Neural cell (in vitro differentiated cells): ENCODE measurements around the gene C1orf210. TPM values are rescaled to one million over a fixed set of nuclear protein-coding genes. Genes with fewer than 3 reads are reported as not detected.

Experiments used
- H2AFZ ChIP-seq: fragments of 200-600, 300-800 bp; sonication (generic), shearing (Covaris generic); 2 replicates; pipeline ENCODE4 v1.6.0; 2014; ENCODE audit warnings: low read depth, mild to moderate bottlenecking, antibody characterized with exemption, low read length, moderate library complexity
- H3F3A ChIP-seq: fragments of 200-600 bp; shearing (Covaris generic); 2 replicates; pipeline ENCODE4 v1.6.1; 2016; ENCODE audit warnings: mild to moderate bottlenecking, moderate library complexity, mixed read lengths, antibody characterized with exemption, low read length; ENCODE audit not compliant: insufficient read depth, poor library complexity, severe bottlenecking
- H3K27ac ChIP-seq: fragments of 200-600, 300-800 bp; sonication (generic), shearing (Covaris generic); 2 replicates; pipeline ENCODE4 v1.5.1; 2014; ENCODE audit warnings: mild to moderate bottlenecking, low read length, moderate library complexity
- H3K27me3 ChIP-seq: fragments of 300-800, 200-600 bp; sonication (generic), shearing (Covaris generic); 2 replicates; pipeline ENCODE4 v1.6.0; 2014; ENCODE audit warnings: mild to moderate bottlenecking, low read depth, low read length, moderate library complexity; ENCODE audit not compliant: insufficient read depth
- H3K36me3 ChIP-seq: fragments of 300-800, 200-600 bp; sonication (generic), shearing (Covaris generic); 2 replicates; pipeline ENCODE4 v1.5.1; 2014; ENCODE audit warnings: mild to moderate bottlenecking, antibody characterized with exemption, low read length, moderate library complexity; ENCODE audit not compliant: insufficient read depth
- H3K4me2 ChIP-seq: fragments of 300-800, 200-600 bp; sonication (generic), shearing (Covaris generic); 2 replicates; pipeline ENCODE4 v1.6.0; 2014; ENCODE audit warnings: mild to moderate bottlenecking, low read length
- H3K4me3 ChIP-seq: fragments of 300-800, 200-600 bp; sonication (generic), shearing (Covaris generic); 2 replicates; pipeline ENCODE4 v1.5.1; 2014; ENCODE audit warnings: mild to moderate bottlenecking, low read length, moderate library complexity
- H3K79me2 ChIP-seq: fragments of 200-600 bp; shearing (Covaris generic); replicated peaks from 2 replicates; pipeline ENCODE4 v1.6.0; 2014; ENCODE audit warnings: mild to moderate bottlenecking, low read length, moderate library complexity; ENCODE audit not compliant: insufficient read depth
- H3K9ac ChIP-seq: fragments of 300-800, 200-600 bp; sonication (generic), shearing (Covaris generic); 2 replicates; pipeline ENCODE4 v1.6.1; 2016; ENCODE audit warnings: mild to moderate bottlenecking, low read length, mixed read lengths
- H3K9me2 ChIP-seq: fragments of 200-600 bp; shearing (Covaris generic); 2 replicates; pipeline ENCODE4 v1.6.1; 2016; ENCODE audit warnings: mild to moderate bottlenecking, low read length, mixed read lengths; ENCODE audit not compliant: insufficient read depth
- H3K9me3 ChIP-seq: fragments of 200-600, 300-800 bp; sonication (generic), shearing (Covaris generic); 2 replicates; pipeline ENCODE4 v1.6.1; 2016; ENCODE audit warnings: mild to moderate bottlenecking, mixed run types, low read length, moderate library complexity, mixed read lengths
- H4K20me1 ChIP-seq: fragments of 200-600 bp; shearing (Covaris generic); 2 replicates; pipeline ENCODE4 v1.6.1; 2016; ENCODE audit warnings: mild to moderate bottlenecking, mixed run types; ENCODE audit not compliant: insufficient read depth
- EP300 ChIP-seq: fragments of 450-650 bp; conservative IDR thresholded peaks from 2 replicates; pipeline ENCODE4 v1.6.1; 2014; ENCODE audit warnings: antibody characterized with exemption, mild to moderate bottlenecking, moderate library complexity; ENCODE audit not compliant: poor library complexity, severe bottlenecking
- EZH2 ChIP-seq: fragments of 200-600, 300-800 bp; shearing (Covaris generic), sonication (generic); IDR thresholded peaks from 2 replicates; pipeline ENCODE4 v1.6.1; 2014; ENCODE audit warnings: antibody characterized with exemption, low read length, borderline replicate concordance, mild to moderate bottlenecking; ENCODE audit not compliant: insufficient read depth, poor library complexity, severe bottlenecking
- MXI1 ChIP-seq: fragments of 450-650 bp; conservative IDR thresholded peaks from 2 replicates; pipeline ENCODE4 v1.6.1; 2014; ENCODE audit warnings: antibody characterized with exemption, mild to moderate bottlenecking; ENCODE audit not compliant: poor library complexity, severe bottlenecking
- POLR2AphosphoS5 ChIP-seq: IDR thresholded peaks from 2 replicates; pipeline ENCODE4 v1.6.1; 2012
- RAD21 ChIP-seq: fragments of 450-650 bp; conservative IDR thresholded peaks from 2 replicates; pipeline ENCODE4 v1.6.1; 2014; ENCODE audit warnings: antibody characterized with exemption, mild to moderate bottlenecking, moderate library complexity
- SMC3 ChIP-seq: fragments of 450-650 bp; conservative IDR thresholded peaks from 2 replicates; pipeline ENCODE4 v1.6.1; 2014; ENCODE audit warnings: antibody characterized with exemption, mild to moderate bottlenecking, moderate library complexity; ENCODE audit not compliant: poor library complexity
- TAF1 ChIP-seq: IDR thresholded peaks from 2 replicates; pipeline ENCODE4 v1.6.1; 2012; ENCODE audit warnings: low read depth
- polyA plus RNA-seq: library from polyadenylated mRNA; depleted of rRNA; stranded (reverse); fragments of >200 nt; gene quantifications from 2 replicates; pipeline ENCODE4 v1.2.3, GENCODE V29; 2014
- TF ChIP-seq, protein P1 (sequence below): fragments of 450-650 bp; IDR thresholded peaks from 2 replicates; pipeline ENCODE4 v1.5.1; 2014; ENCODE audit warnings: antibody characterized with exemption, mild to moderate bottlenecking, moderate library complexity; ENCODE audit not compliant: poor library complexity, severe bottlenecking
- TF ChIP-seq, protein P2 (sequence below): IDR thresholded peaks from 2 replicates; pipeline ENCODE4 v1.6.1; 2012; ENCODE audit warnings: borderline replicate concordance

Gene C1orf210
- polyA plus RNA-seq, 1 donor from 2014 or later: not detected

DNA sequence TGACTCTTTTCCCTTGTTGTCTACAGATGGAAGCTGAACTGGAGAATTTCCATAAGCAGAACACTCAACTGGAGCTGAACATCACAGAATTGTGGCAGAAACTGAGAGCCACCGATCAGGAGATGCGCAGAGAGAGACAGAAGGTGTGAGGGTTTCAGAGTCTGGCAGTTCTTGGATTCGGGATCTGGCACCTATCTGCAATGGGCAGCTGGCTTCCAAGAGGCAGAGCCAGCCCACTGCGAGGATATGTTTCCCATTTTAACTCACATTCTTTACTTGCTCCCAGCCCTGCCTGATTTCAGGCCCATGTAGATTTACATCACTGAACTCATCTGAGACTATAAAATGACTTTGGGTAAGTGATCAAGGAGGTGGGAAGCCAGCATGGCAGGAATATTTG lies 52.9 kb downstream of the C1orf210 start:
- Histone ChIP-seq H3K9ac (no peak overlapping the region), H3K36me3 (no peaks in the 10 kb centered on the region), H3K4me2 (no peak overlapping the region), H3K27ac (no peak overlapping the region), H3K79me2 (no peaks in the 10 kb centered on the region), H4K20me1 (no peaks in the 10 kb centered on the region), H3K4me3 (no peak overlapping the region), H2AFZ (no peak overlapping the region), H3K9me2 (no peaks in the 10 kb centered on the region), H3K9me3 (no peaks in the 10 kb centered on the region), H3F3A (no peaks in the 10 kb centered on the region), H3K27me3 (no peaks in the 10 kb centered on the region)
- TF ChIP-seq EZH2: no peak
- TF ChIP-seq, protein P1, sequence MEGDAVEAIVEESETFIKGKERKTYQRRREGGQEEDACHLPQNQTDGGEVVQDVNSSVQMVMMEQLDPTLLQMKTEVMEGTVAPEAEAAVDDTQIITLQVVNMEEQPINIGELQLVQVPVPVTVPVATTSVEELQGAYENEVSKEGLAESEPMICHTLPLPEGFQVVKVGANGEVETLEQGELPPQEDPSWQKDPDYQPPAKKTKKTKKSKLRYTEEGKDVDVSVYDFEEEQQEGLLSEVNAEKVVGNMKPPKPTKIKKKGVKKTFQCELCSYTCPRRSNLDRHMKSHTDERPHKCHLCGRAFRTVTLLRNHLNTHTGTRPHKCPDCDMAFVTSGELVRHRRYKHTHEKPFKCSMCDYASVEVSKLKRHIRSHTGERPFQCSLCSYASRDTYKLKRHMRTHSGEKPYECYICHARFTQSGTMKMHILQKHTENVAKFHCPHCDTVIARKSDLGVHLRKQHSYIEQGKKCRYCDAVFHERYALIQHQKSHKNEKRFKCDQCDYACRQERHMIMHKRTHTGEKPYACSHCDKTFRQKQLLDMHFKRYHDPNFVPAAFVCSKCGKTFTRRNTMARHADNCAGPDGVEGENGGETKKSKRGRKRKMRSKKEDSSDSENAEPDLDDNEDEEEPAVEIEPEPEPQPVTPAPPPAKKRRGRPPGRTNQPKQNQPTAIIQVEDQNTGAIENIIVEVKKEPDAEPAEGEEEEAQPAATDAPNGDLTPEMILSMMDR: no peak
- no peak for TF ChIP-seq TAF1
- no peak for TF ChIP-seq SMC3
- TF ChIP-seq RAD21: no peak
- TF ChIP-seq EP300: no peak
- no peak for TF ChIP-seq MXI1
- no peak for TF ChIP-seq POLR2AphosphoS5

DNA sequence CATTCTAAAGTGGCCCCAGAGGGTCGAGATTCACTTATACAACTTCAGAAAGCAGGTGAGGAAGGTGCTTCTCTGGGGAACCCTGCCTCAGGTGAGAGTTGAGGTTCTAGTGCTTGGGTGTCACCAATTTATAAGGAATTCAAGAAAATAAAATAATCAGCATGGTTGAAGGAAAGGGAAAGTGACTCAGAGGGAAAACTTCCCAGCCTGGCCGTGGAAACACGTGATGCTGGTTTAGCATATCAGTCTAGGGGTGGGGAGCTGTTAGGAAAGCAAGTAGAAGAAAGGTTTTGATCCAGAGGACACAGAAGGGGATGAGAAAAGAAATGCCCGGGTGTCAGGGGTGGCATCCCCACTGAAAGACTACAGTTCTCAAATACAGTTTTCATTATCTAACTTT lies 53.3 kb downstream of the C1orf210 start:
- H3F3A ChIP-seq: no peaks in the 10 kb centered on the region
- no peaks in the 10 kb centered on the region for H3K27me3 ChIP-seq
- TF ChIP-seq SMC3 (no peak), EZH2 (no peak), TAF1 (no peak), POLR2AphosphoS5 (no peak), RAD21 (no peak), EP300 (no peak), MXI1 (no peak)
- TF ChIP-seq, protein P2, sequence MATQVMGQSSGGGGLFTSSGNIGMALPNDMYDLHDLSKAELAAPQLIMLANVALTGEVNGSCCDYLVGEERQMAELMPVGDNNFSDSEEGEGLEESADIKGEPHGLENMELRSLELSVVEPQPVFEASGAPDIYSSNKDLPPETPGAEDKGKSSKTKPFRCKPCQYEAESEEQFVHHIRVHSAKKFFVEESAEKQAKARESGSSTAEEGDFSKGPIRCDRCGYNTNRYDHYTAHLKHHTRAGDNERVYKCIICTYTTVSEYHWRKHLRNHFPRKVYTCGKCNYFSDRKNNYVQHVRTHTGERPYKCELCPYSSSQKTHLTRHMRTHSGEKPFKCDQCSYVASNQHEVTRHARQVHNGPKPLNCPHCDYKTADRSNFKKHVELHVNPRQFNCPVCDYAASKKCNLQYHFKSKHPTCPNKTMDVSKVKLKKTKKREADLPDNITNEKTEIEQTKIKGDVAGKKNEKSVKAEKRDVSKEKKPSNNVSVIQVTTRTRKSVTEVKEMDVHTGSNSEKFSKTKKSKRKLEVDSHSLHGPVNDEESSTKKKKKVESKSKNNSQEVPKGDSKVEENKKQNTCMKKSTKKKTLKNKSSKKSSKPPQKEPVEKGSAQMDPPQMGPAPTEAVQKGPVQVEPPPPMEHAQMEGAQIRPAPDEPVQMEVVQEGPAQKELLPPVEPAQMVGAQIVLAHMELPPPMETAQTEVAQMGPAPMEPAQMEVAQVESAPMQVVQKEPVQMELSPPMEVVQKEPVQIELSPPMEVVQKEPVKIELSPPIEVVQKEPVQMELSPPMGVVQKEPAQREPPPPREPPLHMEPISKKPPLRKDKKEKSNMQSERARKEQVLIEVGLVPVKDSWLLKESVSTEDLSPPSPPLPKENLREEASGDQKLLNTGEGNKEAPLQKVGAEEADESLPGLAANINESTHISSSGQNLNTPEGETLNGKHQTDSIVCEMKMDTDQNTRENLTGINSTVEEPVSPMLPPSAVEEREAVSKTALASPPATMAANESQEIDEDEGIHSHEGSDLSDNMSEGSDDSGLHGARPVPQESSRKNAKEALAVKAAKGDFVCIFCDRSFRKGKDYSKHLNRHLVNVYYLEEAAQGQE: no peak
- TF ChIP-seq, protein P1: no peak
- H3K9ac ChIP-seq: no peak overlapping the region
- H3K9me2 ChIP-seq: no peaks in the 10 kb centered on the region
- no peaks in the 10 kb centered on the region for H3K9me3 ChIP-seq
- H3K27ac ChIP-seq: no peak overlapping the region
- H3K4me2 ChIP-seq: no peak overlapping the region
- no peak overlapping the region for H2AFZ ChIP-seq
- H3K4me3 ChIP-seq: no peak overlapping the region
- H4K20me1 ChIP-seq: no peaks in the 10 kb centered on the region
- H3K36me3 ChIP-seq: no peaks in the 10 kb centered on the region
- no peaks in the 10 kb centered on the region for H3K79me2 ChIP-seq

Other genes starting within 250 kb of the C1orf210 start
- gene EBNA1BP2, start 113.3 kb downstream of the C1orf210 start, polyA plus RNA-seq: 100 and 102 TPM in 2 replicates
- 0.17 and 0.30 TPM in 2 replicates for gene CFAP57, start 113.3 kb downstream of the C1orf210 start, polyA plus RNA-seq
- gene TMEM125, start 15.6 kb downstream of the C1orf210 start, polyA plus RNA-seq: not detected in 2 replicates
- gene TIE1, start 15.4 kb upstream of the C1orf210 start, polyA plus RNA-seq: not detected in 2 replicates
- gene MPL, start 52.2 kb upstream of the C1orf210 start, polyA plus RNA-seq: not detected in 2 replicates
- 2.8 and 5.7 TPM in 2 replicates for gene CDC20, start 73.4 kb upstream of the C1orf210 start, polyA plus RNA-seq
- gene ELOVL1, start 82.4 kb upstream of the C1orf210 start, polyA plus RNA-seq: 11.9 and 12.9 TPM in 2 replicates
- gene MED8, start 104.2 kb upstream of the C1orf210 start, polyA plus RNA-seq: 59.2 and 72.7 TPM in 2 replicates
- 6.6 and 6.7 TPM in 2 replicates for gene SZT2, start 104.3 kb upstream of the C1orf210 start, polyA plus RNA-seq
- 14.8 and 20.2 TPM in 2 replicates for gene HYI, start 168.3 kb upstream of the C1orf210 start, polyA plus RNA-seq
- 66.6 and 95.1 TPM in 2 replicates for gene PTPRF, start 245.3 kb upstream of the C1orf210 start, polyA plus RNA-seq